Panc1 (cell line): ENCODE results near the gene PTBP3.

Experiments used
- CTCF ChIP-seq: fragments of 450-650 bp; IDR thresholded peaks from 2 replicates; pipeline ENCODE4 v1.5.1; 2017; ENCODE audit warnings: mild to moderate bottlenecking
- POLR2AphosphoS5 ChIP-seq: IDR thresholded peaks from 2 replicates; pipeline ENCODE4 v1.6.1; 2012; ENCODE audit warnings: mild to moderate bottlenecking, low read depth, low read length, moderate library complexity
- SIN3A ChIP-seq: IDR thresholded peaks from 2 replicates; pipeline ENCODE4 v1.6.1; 2012; ENCODE audit warnings: low read depth, mild to moderate bottlenecking, low read length, moderate library complexity, borderline replicate concordance; ENCODE audit not compliant: insufficient read depth

GRCh38 chr9:112174222-112174964, 159.0 kb downstream of the PTBP3 start:
- TF ChIP-seq CTCF (no peak), POLR2AphosphoS5 (no peak), SIN3A (no peak)
